GM12878 (cell line): ENCODE measurements around the gene QRFP. TPM values are rescaled to one million over a fixed set of nuclear protein-coding genes. Genes with fewer than 3 reads are reported as not detected.

Experiments used
- ATAC-seq: fragments of 200-7000 bp; cut with Tn5 transposase; 3 replicates; pipeline ENCODE4 v1.9.1; 2020; ENCODE audit warnings: mild to moderate bottlenecking, moderate library complexity
- BruUV-seq: library from RNA; stranded (reverse); fragments of 400-500 nt; replicated peaks from 2 replicates; lab custom pipeline; 2021; lab: Mats Ljungman, UMichigan
- CTCF ChIA-PET: fragments of 300-600 bp; sonication (Branson Sonifier 250); formaldehyde crosslinking; extraction: SDS; loops from one replicate; lab custom pipeline; 2021; ENCODE audit warnings: inconsistent platforms; lab: Yijun Ruan, JAX
- POLR2A ChIA-PET: fragments of 350-600 bp; formaldehyde crosslinking; extraction: SDS; loops from one replicate; lab custom pipeline; 2021; ENCODE audit warnings: inconsistent platforms; lab: Charles Lee
- RAD21 ChIA-PET: fragments of 300-600 bp; sonication (Branson Sonifier 250); formaldehyde crosslinking; loops from one replicate; lab custom pipeline; 2023; ENCODE audit warnings: antibody characterized with exemption; ENCODE audit not compliant: unreplicated experiment; lab: Charles Lee
- SMC1A ChIA-PET: fragments of 300-600 bp; sonication (Branson Sonifier 250); formaldehyde crosslinking; loops from one replicate; lab custom pipeline; 2023; ENCODE audit not compliant: unreplicated experiment, uncharacterized antibody; lab: Charles Lee
- DNase-seq: peaks from one replicate; pipeline ENCODE4 v3.0.0-alpha.2; 2011; ENCODE audit warnings: low read depth, low spot score
- FAIRE-seq: peaks from 3 replicates; lab custom pipeline; 2011; peaks lifted over from hg19 to GRCh38; lab: Jason Lieb, UNC
- H2AFZ ChIP-seq: 2 replicates; pipeline ENCODE4 v1.6.0; 2011; ENCODE audit warnings: low read depth, low read length, control low read depth; ENCODE audit not compliant: control insufficient read depth
- H3K27ac ChIP-seq: 2 replicates; pipeline ENCODE4 v1.5.1; 2011; ENCODE audit warnings: control low read depth; ENCODE audit not compliant: control insufficient read depth, insufficient read depth
- H3K27me3 ChIP-seq, 2 experiments: replicated peaks in 1 of 2; 2 replicates each; pipeline versions ENCODE4 v1.6.0 to v1.6.1; 2011; ENCODE audit warnings: low read length in 1 of 2; ENCODE audit not compliant: control insufficient read depth in 2 of 2, insufficient read depth in 2 of 2
- H3K36me3 ChIP-seq, 2 experiments: 2 replicates each; pipeline ENCODE4 v1.5.1; 2011; ENCODE audit warnings: low read length in 1 of 2; ENCODE audit not compliant: control insufficient read depth in 2 of 2, insufficient read depth in 2 of 2
- H3K4me1 ChIP-seq: 2 replicates; pipeline ENCODE4 v1.6.1; 2011; ENCODE audit warnings: mild to moderate bottlenecking, low read length, moderate library complexity, mixed read lengths; ENCODE audit not compliant: control insufficient read depth, insufficient read depth
- H3K4me2 ChIP-seq: 2 replicates; pipeline ENCODE4 v1.6.0; 2011; ENCODE audit warnings: control low read depth; ENCODE audit not compliant: control insufficient read depth, insufficient read depth
- H3K4me3 ChIP-seq: fragments of 200-600 bp; sonication (generic); 2 replicates; pipeline ENCODE4 v1.5.1; 2016
- H3K79me2 ChIP-seq: 2 replicates; pipeline ENCODE4 v1.6.0; 2011; ENCODE audit warnings: low read length; ENCODE audit not compliant: control insufficient read depth, insufficient read depth
- H3K9ac ChIP-seq: 2 replicates; pipeline ENCODE4 v1.8.0; 2011; ENCODE audit warnings: low read length, control low read depth, mixed read lengths; ENCODE audit not compliant: control insufficient read depth, insufficient read depth
- H3K9me3 ChIP-seq: replicated peaks from 3 replicates; pipeline ENCODE4 v1.5.1; 2011; ENCODE audit warnings: mild to moderate bottlenecking, low read length; ENCODE audit not compliant: control insufficient read depth, insufficient read depth
- H4K20me1 ChIP-seq: 2 replicates; pipeline ENCODE4 v1.6.0; 2011; ENCODE audit not compliant: control insufficient read depth, insufficient read depth
- BRCA1 ChIP-seq: IDR thresholded peaks from 2 replicates; pipeline ENCODE4 v1.6.1; 2011; ENCODE audit warnings: low read depth, low read length, improper control_type of control experiment
- CREM ChIP-seq: IDR thresholded peaks from 2 replicates; pipeline ENCODE4 v1.6.1; 2014; ENCODE audit warnings: antibody characterized with exemption, low read depth
- EGR1 ChIP-seq, 2 experiments: IDR thresholded peaks; 1 replicate in 1 of 2; 2 replicates in 1 of 2; pipeline ENCODE4 v1.6.1; 2011 to 2012; ENCODE audit warnings: low read depth in 2 of 2, low read length in 2 of 2, borderline replicate concordance in 1 of 2, mild to moderate bottlenecking in 1 of 2, moderate library complexity in 1 of 2
- GABPA ChIP-seq: IDR thresholded peaks from 2 replicates; pipeline ENCODE4 v1.6.1; 2014; ENCODE audit warnings: antibody characterized with exemption, low read depth, mild to moderate bottlenecking, inconsistent platforms
- MEF2A ChIP-seq: IDR thresholded peaks from 2 replicates; pipeline ENCODE4 v1.6.1; 2011; ENCODE audit warnings: low read depth, mild to moderate bottlenecking, low read length, moderate library complexity; ENCODE audit not compliant: insufficient read depth
- PAX5 ChIP-seq: IDR thresholded peaks from 2 replicates; pipeline ENCODE4 v1.6.1; 2011; ENCODE audit warnings: low read depth, low read length, borderline replicate concordance
- POLR2A ChIP-seq: IDR thresholded peaks from 2 replicates; pipeline ENCODE4 v1.6.1; 2011; ENCODE audit warnings: low read depth, mild to moderate bottlenecking, low read length
- SMAD5 ChIP-seq: IDR thresholded peaks from 2 replicates; pipeline ENCODE4 v1.6.1; 2016; ENCODE audit warnings: antibody characterized with exemption, low read depth
- STAT1 ChIP-seq: fragments of 450-650 bp; conservative IDR thresholded peaks from 2 replicates; pipeline ENCODE4 v1.6.1; 2014; ENCODE audit warnings: antibody characterized with exemption, mild to moderate bottlenecking
- SUPT20H ChIP-seq: IDR thresholded peaks from 2 replicates; pipeline ENCODE4 v1.6.1; 2011; ENCODE audit warnings: low read depth, mild to moderate bottlenecking, low read length, moderate library complexity, borderline replicate concordance; ENCODE audit not compliant: control insufficient read depth
- TAF1 ChIP-seq: IDR thresholded peaks from 2 replicates; pipeline ENCODE4 v1.6.1; 2011; ENCODE audit warnings: mild to moderate bottlenecking, low read depth, low read length, borderline replicate concordance
- ZBTB4 ChIP-seq: fragments of 450-650 bp; formaldehyde crosslinking; IDR thresholded peaks from 2 replicates; pipeline ENCODE4 v1.4.0; 2022; ENCODE audit warnings: mild to moderate bottlenecking, moderate library complexity
- ZZZ3 ChIP-seq: IDR thresholded peaks from 2 replicates; pipeline ENCODE4 v1.6.1; 2011; ENCODE audit warnings: low read depth; ENCODE audit not compliant: control insufficient read depth, insufficient read length
- WGBS: methylation state at CpG from one replicate; pipeline ENCODE4 v1.1.6; 2016; ENCODE audit warnings: low lambda C conversion rate; ENCODE audit not compliant: insufficient replicate concordance, insufficient coverage; ENCODE audit errors: missing lambda C conversion rate; 5-methylcytosine and 5-hydroxymethylcytosine counted together
- in situ Hi-C: fragments of 300-500 bp; cut with MboI; formaldehyde crosslinking; loops from 9 replicates; pipeline ENCODE4 v1.14.3; 2018; ENCODE audit warnings: mixed read lengths
- intact Hi-C: fragments of 100-400 bp; cut with micrococcal nuclease; formaldehyde crosslinking; loops from one replicate; pipeline ENCODE4 v1.14.2; 2022; ENCODE audit not compliant: unreplicated experiment
- polyA plus RNA-seq, 11 experiments: library from polyadenylated mRNA; depleted of rRNA in 4 of 11; unstranded in 6 of 11; stranded (reverse) in 5 of 11; fragments of >200 nt; fragmentation: Nextera tagmentation in 4 of 11; fragmentation: Illumina TruSeq in 1 of 11; extraction: Ambion mirVana in 4 of 11; extraction: Trizol in 1 of 11; gene quantifications; 1 replicate in 1 of 11; 2 replicates in 10 of 11; pipeline versions ENCODE4 v1.2.1 to v1.2.3, GENCODE V29; 2011 to 2016; ENCODE audit warnings: inconsistent platforms in 2 of 11, missing spikeins in 2 of 11, low read depth in 1 of 11
- total RNA-seq, 4 experiments: library from RNA; depleted of rRNA in 3 of 4; stranded (reverse); fragments of >200 nt in 3 of 4; fragmentation: Illumina TruSeq in 1 of 4; extraction: Trizol in 1 of 4; gene quantifications; 2 replicates each; pipeline versions ENCODE4 v1.2.1 to v1.2.3, GENCODE V29; 2013 to 2021

The QRFP gene
- total and polyA plus RNA-seq, 10 of the 15 experiments (the other 5 are each of a cell fraction or from before 2014, with no cell fraction given) = not detected

- TF ChIP-seq ZBTB4 (CRISPR knock-in tag) (no peak), CREM (no peak), SUPT20H (no peak), SMAD5 (no peak)
Observed at GRCh38 chr9:130858739-130859705, 37.6 kb downstream of the QRFP start (continued).

GRCh38 chr9:130857864-130858738 is 38.5 kb downstream of the QRFP start:
- ChIA-PET RAD21 (interaction anchor here (0.5 kb wide), 1 partner anchor 46 kb away, joined by 4 read pairs; no protein-coding TSS in a partner anchor), SMC1A (interaction anchor here (1.0 to 2.2 kb wide), 4 partner anchors 12 to 143 kb away, joined by 3 to 8 read pairs (median 5); no protein-coding TSS in a partner anchor), POLR2A (interaction anchor here (0.5 to 1.5 kb wide), 3 partner anchors 12 to 1050 kb away, joined by 4 to 9 read pairs (median 6); no protein-coding TSS in a partner anchor), CTCF (interaction anchor here (0.6 to 2.0 kb wide), 14 partner anchors 8 to 176 kb away, joined by 3 to 11 read pairs (median 3); partner anchors contain the start of gene EXOSC2)
- H2AFZ ChIP-seq = no peak overlapping the region
- FAIRE-seq (no peak), DNase-seq (no peak), ATAC-seq (no peak)
- H3K9ac ChIP-seq = no peak overlapping the region
- H3K4me1 ChIP-seq = no peaks in the 10 kb centered on the region
- BruUV-seq = no TSS peak
- no peak overlapping the region for H3K4me2 ChIP-seq
- H3K4me3 ChIP-seq = no peak overlapping the region
- H3K79me2 ChIP-seq = no peaks in the 10 kb centered on the region
- H3K9me3 ChIP-seq = no peaks in the 10 kb centered on the region
- in situ Hi-C loops = no loop called here
- no peak overlapping the region for H3K27ac ChIP-seq
- WGBS = 93% methylated on average over 22 of the region's 22 CpGs
- no peaks in the 10 kb centered on the region for H3K27me3 ChIP-seq
- H4K20me1 ChIP-seq = no peaks in the 10 kb centered on the region
- peaks cover 20 to 21% of the 10 kb centered on the region in 2 experiments; a peak in 3 of 4 replicates for H3K36me3 ChIP-seq
- intact Hi-C loops = no loop called here
- no peak for TF ChIP-seq POLR2A
- no peak for TF ChIP-seq SMAD5
- TF ChIP-seq PAX5 = no peak
- no peak for TF ChIP-seq STAT1
- TF ChIP-seq ZZZ3 = no peak
- TF ChIP-seq TAF1 = no peak
- TF ChIP-seq EGR1 (IDR thresholded peaks at IDR 0.05; ENCODE audit: borderline replicate concordance in 1 of 2, low read depth in 2 of 2, low read length in 2 of 2) = no peak
- TF ChIP-seq MEF2A = no peak
- TF ChIP-seq BRCA1 = no peak
- TF ChIP-seq GABPA = no peak
